ENCODE results near the gene DBF4B. TPM values are rescaled to one million over a fixed set of nuclear protein-coding genes. Genes with fewer than 3 reads are reported as not detected.

DBF4B gene
- total RNA-seq, 1 donor from 2014 or later: 4.9 TPM

GRCh38 chr17:44760474-44761308 is 52.2 kb downstream of the DBF4B start:
- DNase-seq (ENCODE audit: low spot score): no peak

GRCh38 chr17:44761932-44762810 is 53.7 kb downstream of the DBF4B start:
- no peak for DNase-seq (ENCODE audit: low spot score)

DNA sequence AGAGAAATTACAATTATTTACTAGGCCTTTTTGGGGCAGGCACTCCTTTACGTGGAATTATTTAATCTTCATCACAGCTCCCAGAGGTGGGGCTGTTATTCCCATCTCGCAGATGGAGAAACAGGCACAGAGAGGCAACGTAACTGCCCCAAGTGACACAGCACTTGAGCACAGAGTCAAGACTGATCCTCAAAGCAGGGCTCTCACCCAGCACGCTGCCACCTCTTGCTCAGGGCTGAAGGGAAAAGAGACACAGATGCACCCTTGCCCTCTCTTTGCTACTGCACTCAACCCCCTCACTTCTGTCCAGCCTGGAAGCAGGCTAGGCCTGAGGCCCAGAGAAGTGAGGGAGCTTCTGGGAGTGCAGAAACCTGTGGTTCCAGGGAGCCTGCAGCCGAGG is 54.7 kb downstream of the DBF4B start:
- DNase-seq (ENCODE audit: low spot score): no peak

DNA sequence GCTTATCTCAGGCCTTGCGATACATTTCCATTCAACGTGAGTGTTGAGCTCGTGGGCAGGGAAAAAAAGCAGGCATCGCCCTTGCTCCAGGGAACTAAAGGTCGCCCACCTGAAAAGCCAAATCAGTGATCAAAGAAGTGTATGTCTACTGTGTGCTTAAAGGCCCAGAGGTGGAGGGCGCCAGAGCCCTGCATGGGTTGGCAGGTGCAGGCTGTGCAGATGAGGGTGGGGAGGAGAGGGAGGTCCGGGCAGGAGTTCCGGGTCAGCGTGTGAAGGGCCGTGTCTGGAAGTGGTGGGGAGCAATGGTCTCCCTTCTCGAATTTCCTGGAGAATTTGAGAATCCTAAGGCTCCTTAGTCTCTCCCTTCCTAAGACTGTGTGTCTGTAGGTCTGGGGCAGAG is 57.5 kb downstream of the DBF4B start:
- no peak for DNase-seq (ENCODE audit: low spot score)

- no peak for DNase-seq (ENCODE audit: low spot score)
Observed at GRCh38 chr17:44766409-44767038, 58.1 kb downstream of the DBF4B start.

DNA sequence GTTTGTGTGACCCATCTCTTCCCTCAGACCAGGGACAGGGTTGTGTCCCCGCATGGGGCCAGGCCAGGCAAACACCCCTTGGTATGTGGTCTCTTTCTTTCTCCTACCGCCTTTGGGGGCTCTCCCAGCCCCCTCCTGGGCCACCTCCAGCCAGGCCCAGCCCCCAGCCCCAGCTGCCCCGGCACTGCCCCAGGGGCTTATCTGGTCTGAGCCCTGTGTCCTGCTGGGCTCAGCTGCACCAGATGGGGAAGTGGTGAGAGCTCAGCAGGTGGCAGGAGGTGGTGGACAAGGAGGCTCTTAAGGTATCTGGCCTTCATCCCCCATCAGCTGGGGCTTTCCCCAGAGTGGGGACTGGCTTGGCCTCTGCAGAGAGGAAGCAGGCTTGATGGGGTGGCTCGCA is 59.0 kb downstream of the DBF4B start:
- no peak for DNase-seq (ENCODE audit: low spot score)

DNA sequence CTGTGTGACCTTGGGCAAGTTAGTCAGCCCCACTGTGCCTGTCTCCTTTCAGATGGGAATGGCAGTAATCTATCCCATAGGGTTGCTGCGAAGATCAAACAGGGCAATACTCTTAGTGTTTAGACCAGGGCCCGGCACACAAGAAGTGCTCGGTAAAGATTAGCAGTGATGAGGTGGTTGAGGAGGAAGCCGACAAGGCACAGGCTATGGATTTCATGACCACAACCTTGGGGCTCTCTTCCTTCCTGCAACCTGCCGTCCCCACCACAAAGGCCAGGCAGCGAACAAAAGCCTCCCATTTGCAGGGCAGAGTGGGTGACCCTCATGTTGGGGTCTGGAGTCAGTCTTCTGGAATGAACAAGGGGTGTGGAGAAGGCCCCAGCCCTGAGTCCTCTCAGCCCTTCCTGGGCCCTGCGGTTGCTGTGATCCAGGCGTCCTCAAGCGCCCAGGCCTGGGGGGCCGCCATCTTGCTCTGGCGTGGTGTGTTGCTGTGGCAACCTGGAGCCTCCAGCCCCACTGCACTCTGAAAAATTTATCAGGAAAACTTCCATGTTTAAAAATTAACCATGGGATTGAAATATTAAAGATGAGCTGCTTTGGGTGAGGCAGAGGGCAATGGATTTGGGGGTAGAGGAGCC is 60.2 kb downstream of the DBF4B start:
- DNase-seq (ENCODE audit: low spot score): no peak

GRCh38 chr17:44769230-44769629 is 60.8 kb downstream of the DBF4B start:
- no peak for DNase-seq (ENCODE audit: low spot score)

GRCh38 chr17:44769647-44770084 is 61.2 kb downstream of the DBF4B start:
- no peak for DNase-seq (ENCODE audit: low spot score)

DNA sequence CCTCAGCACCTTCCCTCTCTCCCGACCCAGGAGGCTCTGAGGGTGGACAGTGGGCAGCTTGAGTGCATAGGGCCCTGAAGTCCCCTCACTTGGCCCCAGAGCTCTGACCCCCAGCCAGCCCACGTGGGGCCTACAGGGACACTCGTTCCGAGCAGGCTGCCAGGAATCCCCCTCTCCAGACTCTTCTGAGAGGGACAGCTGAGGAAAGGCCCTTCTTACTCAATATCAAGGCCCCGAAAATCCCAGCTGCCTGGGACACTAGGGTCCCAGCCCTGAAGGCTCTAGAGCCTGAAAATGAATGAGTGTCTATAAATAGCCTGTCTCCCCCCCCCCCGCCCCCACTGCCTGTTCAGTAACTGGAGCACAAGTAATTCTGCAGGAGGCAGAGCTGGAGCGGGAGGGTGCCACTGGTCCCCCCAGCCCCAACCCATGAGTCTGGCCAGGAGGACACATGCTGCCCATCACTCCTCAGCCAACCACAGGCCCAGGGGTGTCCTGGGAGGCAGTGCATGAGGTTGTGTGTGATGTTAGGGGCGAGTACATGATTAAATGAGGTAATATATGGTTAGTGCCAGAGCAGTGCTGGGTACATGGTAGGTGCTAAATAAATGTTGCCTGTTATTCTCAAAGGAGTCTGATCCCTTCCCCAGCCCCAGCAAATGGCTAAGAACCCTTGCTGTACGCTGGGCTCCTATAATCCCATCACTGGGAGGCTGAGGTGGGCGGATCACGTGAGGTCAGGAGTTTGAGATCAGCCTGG is 61.9 kb downstream of the DBF4B start:
- no peak for DNase-seq (ENCODE audit: low spot score)

- no peak for DNase-seq (ENCODE audit: low spot score)
Observed at GRCh38 chr17:44772308-44773045, 64.0 kb downstream of the DBF4B start.

- DNase-seq (ENCODE audit: low spot score): no peak
Observed at GRCh38 chr17:44773140-44773539, 64.7 kb downstream of the DBF4B start.

DNA sequence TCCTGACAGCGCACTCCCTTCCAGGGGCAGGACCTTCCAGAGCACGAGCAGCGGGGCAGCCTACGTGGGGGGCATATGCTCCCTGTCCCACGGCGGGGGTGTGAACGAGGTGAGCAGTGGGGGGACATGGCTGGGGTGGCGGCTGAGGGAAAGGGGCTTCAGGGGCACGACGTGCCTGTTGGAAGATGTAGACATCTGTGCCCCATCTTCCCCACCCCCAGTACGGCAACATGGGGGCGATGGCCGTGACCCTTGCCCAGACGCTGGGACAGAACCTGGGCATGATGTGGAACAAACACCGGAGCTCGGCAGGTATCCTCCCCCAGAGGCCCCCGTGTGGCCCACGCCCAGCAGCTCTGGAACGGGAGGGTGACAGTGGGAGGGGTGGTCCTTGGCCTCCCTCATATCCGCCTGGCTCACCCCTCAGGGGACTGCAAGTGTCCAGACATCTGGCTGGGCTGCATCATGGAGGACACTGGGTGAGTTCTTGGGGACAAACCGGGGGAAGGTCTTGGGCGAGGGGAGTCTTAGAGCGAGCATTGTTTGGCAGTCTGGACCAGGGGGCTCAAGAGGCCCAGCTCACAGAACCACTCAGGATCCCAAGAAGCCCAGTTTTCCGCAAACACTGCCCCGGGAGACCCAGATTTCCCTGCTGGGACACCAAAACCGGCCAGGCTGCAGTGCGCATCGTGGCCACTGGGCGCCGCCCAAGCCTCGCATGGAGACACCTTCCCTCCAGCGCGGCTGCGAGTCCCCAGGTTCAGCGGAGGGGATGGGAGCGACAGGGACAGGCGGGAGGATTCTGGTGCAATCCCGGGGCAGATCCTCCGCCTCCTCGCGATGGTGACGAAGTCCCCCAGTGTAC is 66.0 kb downstream of the DBF4B start:
- peak; percentile 92 for DNase-seq (ENCODE audit: low spot score)

- DNase-seq (ENCODE audit: low spot score): peak; percentile 99
Observed at GRCh38 chr17:44775136-44775837, 66.8 kb downstream of the DBF4B start.

GRCh38 chr17:44775838-44776621 is 67.6 kb downstream of the DBF4B start:
- no peak for DNase-seq (ENCODE audit: low spot score)

- DNase-seq (ENCODE audit: low spot score): no peak
Observed at GRCh38 chr17:44776628-44777393, 68.3 kb downstream of the DBF4B start.

Data from ureter (tissue), 1 donor.